ENCODE measurements around the gene SCO1. TPM values are rescaled to one million over a fixed set of nuclear protein-coding genes. Genes with fewer than 3 reads are reported as not detected.
"Not testable (repeated sequence)": the region's sequence is repeated elsewhere in the genome, so short reads cannot be mapped to it uniquely, and the experiment has no call there.

SCO1 gene
- total and polyA plus RNA-seq, 2 donors from 2014 or later: 27.0 to 34.9 TPM

DNA sequence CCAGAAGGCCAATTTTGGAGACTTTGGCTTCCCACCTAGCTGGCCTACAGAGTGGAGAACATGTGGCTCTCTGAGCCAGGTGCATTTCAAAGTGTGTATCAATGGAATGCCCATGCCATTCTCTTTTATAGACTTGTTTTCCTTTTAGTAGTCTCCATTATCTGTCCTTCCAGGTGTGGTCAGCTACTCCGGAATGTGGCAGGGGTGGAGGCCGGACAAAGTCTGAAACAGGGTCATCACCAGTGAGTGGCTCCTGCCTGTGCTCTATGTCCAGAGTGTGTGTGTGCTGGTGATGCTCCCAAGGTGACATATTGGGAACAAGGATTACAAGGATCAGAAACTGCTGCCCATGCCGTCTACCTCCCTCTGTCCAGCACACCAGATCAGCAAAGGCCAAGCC, 36.3 kb upstream of the SCO1 start:
- FAIRE-seq: no peak

DNA sequence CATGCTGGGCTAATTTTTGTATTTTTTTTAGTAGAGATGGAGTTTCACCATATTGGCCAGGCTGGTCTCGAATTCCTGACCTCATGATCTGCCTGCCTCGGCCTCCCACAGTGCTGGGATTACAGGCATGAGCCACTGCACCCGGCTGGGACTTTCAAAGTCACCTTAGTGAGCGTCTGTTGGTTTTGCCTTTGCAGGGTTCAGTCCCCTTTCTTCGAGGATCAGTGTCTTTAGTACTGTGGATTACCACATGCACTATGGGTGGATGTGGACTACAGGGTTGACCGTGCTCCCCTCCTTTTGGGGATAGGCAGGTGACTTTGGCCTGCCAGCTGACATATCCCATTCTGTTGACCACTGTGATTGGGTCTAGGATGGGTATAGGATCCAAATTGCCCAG, 34.8 kb upstream of the SCO1 start:
- H3K4me1 ChIP-seq (ENCODE audit: control insufficient read depth in 2 of 3, insufficient read depth in 2 of 3, low read depth in 1 of 3, low read length in 3 of 3); H3K9ac ChIP-seq (ENCODE audit: low read length in 3 of 3); H3K9me3 ChIP-seq (ENCODE audit: control insufficient read depth in 2 of 3, insufficient read depth in 1 of 3, low read length in 3 of 3); FAIRE-seq; H3K27ac ChIP-seq (ENCODE audit: low read depth in 2 of 2, low read length in 2 of 2); H3K27me3 ChIP-seq (ENCODE audit: control insufficient read depth, insufficient read depth, low read length); intact Hi-C loops (cut with DNase I); H3K36me3 ChIP-seq (ENCODE audit: control insufficient read depth in 2 of 3, insufficient read depth in 3 of 3, low read length in 3 of 3); DNase-seq; H3K4me3 ChIP-seq (ENCODE audit: low read length in 3 of 3): not testable (repeated sequence)

More for the DNA sequence above, 36.3 kb upstream of the SCO1 start:
- Histone ChIP-seq H3K36me3 (ENCODE audit: control insufficient read depth in 2 of 3, insufficient read depth in 3 of 3, low read length in 3 of 3) (no peaks in the 10 kb centered on the region), H3K9ac (ENCODE audit: low read length in 3 of 3) (no peak overlapping the region), H3K4me1 (ENCODE audit: control insufficient read depth in 2 of 3, insufficient read depth in 2 of 3, low read depth in 1 of 3, low read length in 3 of 3) (peaks cover 0 to 3% (median 0%) of the 10 kb centered on the region in 3 donors), H3K27ac (ENCODE audit: low read depth in 2 of 2, low read length in 2 of 2) (no peak overlapping the region), H3K9me3 (ENCODE audit: control insufficient read depth in 2 of 3, insufficient read depth in 1 of 3, low read length in 3 of 3) (no peaks in the 10 kb centered on the region), H3K4me3 (ENCODE audit: low read length in 3 of 3) (no peak overlapping the region), H3K27me3 (ENCODE audit: control insufficient read depth, insufficient read depth, low read length) (no peaks in the 10 kb centered on the region)
- intact Hi-C loops (cut with DNase I): no loop called here
- TF ChIP-seq, protein P1, sequence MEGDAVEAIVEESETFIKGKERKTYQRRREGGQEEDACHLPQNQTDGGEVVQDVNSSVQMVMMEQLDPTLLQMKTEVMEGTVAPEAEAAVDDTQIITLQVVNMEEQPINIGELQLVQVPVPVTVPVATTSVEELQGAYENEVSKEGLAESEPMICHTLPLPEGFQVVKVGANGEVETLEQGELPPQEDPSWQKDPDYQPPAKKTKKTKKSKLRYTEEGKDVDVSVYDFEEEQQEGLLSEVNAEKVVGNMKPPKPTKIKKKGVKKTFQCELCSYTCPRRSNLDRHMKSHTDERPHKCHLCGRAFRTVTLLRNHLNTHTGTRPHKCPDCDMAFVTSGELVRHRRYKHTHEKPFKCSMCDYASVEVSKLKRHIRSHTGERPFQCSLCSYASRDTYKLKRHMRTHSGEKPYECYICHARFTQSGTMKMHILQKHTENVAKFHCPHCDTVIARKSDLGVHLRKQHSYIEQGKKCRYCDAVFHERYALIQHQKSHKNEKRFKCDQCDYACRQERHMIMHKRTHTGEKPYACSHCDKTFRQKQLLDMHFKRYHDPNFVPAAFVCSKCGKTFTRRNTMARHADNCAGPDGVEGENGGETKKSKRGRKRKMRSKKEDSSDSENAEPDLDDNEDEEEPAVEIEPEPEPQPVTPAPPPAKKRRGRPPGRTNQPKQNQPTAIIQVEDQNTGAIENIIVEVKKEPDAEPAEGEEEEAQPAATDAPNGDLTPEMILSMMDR (IDR thresholded peaks at IDR 0.05; ENCODE audit: borderline replicate concordance, extremely low read depth, insufficient read depth): no peak
- no peak for DNase-seq

GRCh38 chr17:10731408-10731879, 34.1 kb upstream of the SCO1 start:
- Histone ChIP-seq H3K9ac (ENCODE audit: low read length in 3 of 3) (no peak overlapping the region), H3K4me3 (ENCODE audit: low read length in 3 of 3) (no peak overlapping the region), H3K4me1 (ENCODE audit: control insufficient read depth in 2 of 3, insufficient read depth in 2 of 3, low read depth in 1 of 3, low read length in 3 of 3) (no peaks in the 10 kb centered on the region), H3K27me3 (ENCODE audit: control insufficient read depth, insufficient read depth, low read length) (no peaks in the 10 kb centered on the region), H3K36me3 (ENCODE audit: control insufficient read depth in 2 of 3, insufficient read depth in 3 of 3, low read length in 3 of 3) (no peaks in the 10 kb centered on the region), H3K9me3 (ENCODE audit: control insufficient read depth in 2 of 3, insufficient read depth in 1 of 3, low read length in 3 of 3) (no peaks in the 10 kb centered on the region), H3K27ac (ENCODE audit: low read depth in 2 of 2, low read length in 2 of 2) (no peak overlapping the region)
- TF ChIP-seq, protein P1 (IDR thresholded peaks at IDR 0.05; ENCODE audit: borderline replicate concordance, extremely low read depth, insufficient read depth): no peak
- FAIRE-seq (no peak), DNase-seq (no peak)
- intact Hi-C loops (cut with DNase I): no loop called here

DNA sequence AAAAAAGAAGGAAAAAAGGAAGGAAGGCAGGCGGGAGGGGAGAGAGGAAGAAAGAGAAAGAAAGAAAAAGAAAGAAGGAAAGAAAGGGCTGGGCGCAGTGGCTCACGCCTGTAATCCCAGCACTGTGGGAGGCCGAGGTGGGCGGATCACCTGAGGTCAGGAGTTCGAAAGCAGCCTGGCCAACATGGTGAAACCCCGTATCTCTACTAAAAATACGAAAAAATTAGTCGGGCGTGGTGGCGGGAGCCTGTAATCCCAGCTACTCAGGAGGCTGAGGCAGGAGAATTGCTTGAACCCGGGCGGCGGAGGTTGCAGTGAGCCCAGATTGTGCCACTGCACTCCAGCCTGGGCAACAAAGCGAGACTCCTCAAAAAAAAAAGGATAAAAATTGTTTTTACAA, 32.9 kb upstream of the SCO1 start:
- H3K4me1 ChIP-seq (ENCODE audit: control insufficient read depth in 2 of 3, insufficient read depth in 2 of 3, low read depth in 1 of 3, low read length in 3 of 3); DNase-seq; H3K27me3 ChIP-seq (ENCODE audit: control insufficient read depth, insufficient read depth, low read length); H3K9me3 ChIP-seq (ENCODE audit: control insufficient read depth in 2 of 3, insufficient read depth in 1 of 3, low read length in 3 of 3); FAIRE-seq; intact Hi-C loops (cut with DNase I); H3K36me3 ChIP-seq (ENCODE audit: control insufficient read depth in 2 of 3, insufficient read depth in 3 of 3, low read length in 3 of 3): not testable (repeated sequence)
- Histone ChIP-seq H3K9ac (ENCODE audit: low read length in 3 of 3) (peak overlapping the region in 2 of 3 donors; percentile 48 to 62), H3K27ac (ENCODE audit: low read depth in 2 of 2, low read length in 2 of 2) (peak overlapping the region; percentile 95 to 96), H3K4me3 (ENCODE audit: low read length in 3 of 3) (peak overlapping the region; percentile 51 to 73 (median 65))

Data from kidney (tissue), 14 donors.